GM21423 (cell line): ENCODE measurements around the gene SPTBN1.

ENCODE experiments used
- ATAC-seq: cut with Tn5 transposase; IDR thresholded peaks from one replicate; pipeline ENCODE4 v1.9.1; 2021; ENCODE audit warnings: mild to moderate bottlenecking, moderate library complexity; ENCODE audit not compliant: unreplicated experiment

The SPTBN1 gene

GRCh38 chr2:54432251-54433015 is 23.7 kb upstream of the SPTBN1 start:
- ATAC-seq = no peak

- no peak for ATAC-seq
These were observed 21.9 kb upstream of the SPTBN1 start for GRCh38 chr2:54434229-54434628.

- no peak for ATAC-seq
These were observed 21.4 kb upstream of the SPTBN1 start for GRCh38 chr2:54434711-54435110.

GRCh38 chr2:54435325-54436226 is 20.6 kb upstream of the SPTBN1 start:
- ATAC-seq = no peak

- ATAC-seq = no peak
These were observed 18.5 kb upstream of the SPTBN1 start for GRCh38 chr2:54437588-54437987.

GRCh38 chr2:54438271-54438670 is 17.9 kb upstream of the SPTBN1 start:
- no peak for ATAC-seq

GRCh38 chr2:54439582-54439981 is 16.5 kb upstream of the SPTBN1 start:
- no peak for ATAC-seq

- ATAC-seq = no peak
These were observed 16.1 kb upstream of the SPTBN1 start for GRCh38 chr2:54440050-54440449.

GRCh38 chr2:54444503-54444902 is 11.6 kb upstream of the SPTBN1 start:
- ATAC-seq = no peak

- no peak for ATAC-seq
These were observed 10.0 kb upstream of the SPTBN1 start for GRCh38 chr2:54446122-54446521.

GRCh38 chr2:54446625-54447024 is 9.5 kb upstream of the SPTBN1 start:
- no peak for ATAC-seq

- ATAC-seq = no peak
These were observed 1.5 kb upstream of the SPTBN1 start for GRCh38 chr2:54454548-54455130.

- ATAC-seq = no peak
These were observed 980 bp upstream of the SPTBN1 start for GRCh38 chr2:54455131-54455562.

GRCh38 chr2:54456362-54456611 is 160 bp downstream of the SPTBN1 start:
- no peak for ATAC-seq

- ATAC-seq = no peak
These were observed 640 bp downstream of the SPTBN1 start for GRCh38 chr2:54456612-54457322.

- no peak for ATAC-seq
These were observed 1.3 kb downstream of the SPTBN1 start for GRCh38 chr2:54457323-54458023.

- ATAC-seq = no peak
These were observed 2.9 kb downstream of the SPTBN1 start for GRCh38 chr2:54459037-54459441.

GRCh38 chr2:54461261-54461660 is 5.1 kb downstream of the SPTBN1 start:
- no peak for ATAC-seq

- ATAC-seq = no peak
These were observed 8.2 kb downstream of the SPTBN1 start for GRCh38 chr2:54464341-54464740.

- no peak for ATAC-seq
These were observed 9.0 kb downstream of the SPTBN1 start for GRCh38 chr2:54465143-54465542.

- no peak for ATAC-seq
These were observed 10.7 kb downstream of the SPTBN1 start for GRCh38 chr2:54466870-54467269.
